ENCODE data around the gene COPB2. TPM values are rescaled to one million over a fixed set of nuclear protein-coding genes. Genes with fewer than 3 reads are reported as not detected.

The COPB2 gene
- total RNA-seq, 1 donor from 2014 or later: 103 TPM

Other genes with a start within 250 kb of the COPB2 start
- gene MRPS22, start 45.6 kb downstream of the COPB2 start, total RNA-seq: 55.8 and 59.7 TPM in 2 replicates
- gene RBP2, start 86.9 kb upstream of the COPB2 start, total RNA-seq: not detected in 2 replicates
- gene RBP1, start 150.1 kb upstream of the COPB2 start, total RNA-seq: not detected in 2 replicates

All from activated CD4-positive, alpha-beta T cell treated with anti-CD3 and anti-CD28 coated beads, Interleukin-2, amount 10 ng/mL, durations not matched to agents 24 days and 14 days (primary cell).